DOHH2 (cell line): ENCODE results near the gene MYEOV.

ENCODE experiments used
- H3F3A ChIP-seq: fragments of 200-600 bp; sonication (generic), shearing (Covaris generic); 2 replicates; pipeline ENCODE4 v1.6.0; 2016; ENCODE audit warnings: antibody characterized with exemption, mild to moderate bottlenecking; ENCODE audit not compliant: control insufficient read depth, insufficient read depth
- H3K27ac ChIP-seq: fragments of 200-600 bp; sonication (generic); 2 replicates; pipeline ENCODE4 v1.5.1; 2014; ENCODE audit warnings: low read depth, mild to moderate bottlenecking, low read length, moderate library complexity
- H3K27me3 ChIP-seq: fragments of 200-600 bp; sonication (generic); 2 replicates; pipeline ENCODE4 v1.6.1; 2014; ENCODE audit warnings: mild to moderate bottlenecking, low read length, mixed read lengths; ENCODE audit not compliant: control insufficient read depth
- H3K36me3 ChIP-seq: fragments of 200-600 bp; sonication (generic); 2 replicates; pipeline ENCODE4 v1.6.1; 2014; ENCODE audit warnings: mild to moderate bottlenecking, low read length, moderate library complexity, mixed read lengths; ENCODE audit not compliant: control insufficient read depth
- H3K4me1 ChIP-seq: fragments of 200-600 bp; sonication (generic); 2 replicates; pipeline ENCODE4 v1.6.1; 2014; ENCODE audit warnings: mild to moderate bottlenecking, low read length, mixed read lengths; ENCODE audit not compliant: control insufficient read depth
- H3K4me2 ChIP-seq: fragments of 200-600 bp; sonication (generic); 2 replicates; pipeline ENCODE4 v1.6.0; 2014; ENCODE audit warnings: mild to moderate bottlenecking, low read length, moderate library complexity
- H3K4me3 ChIP-seq: fragments of 200-600 bp; sonication (generic); 2 replicates; pipeline ENCODE4 v1.5.1; 2014; ENCODE audit warnings: mild to moderate bottlenecking, low read length, mixed read lengths
- H3K79me2 ChIP-seq: fragments of 200-600 bp; sonication (generic); 2 replicates; pipeline ENCODE4 v1.6.1; 2014; ENCODE audit warnings: mild to moderate bottlenecking, low read length, mixed read lengths; ENCODE audit not compliant: control insufficient read depth
- H3K9me2 ChIP-seq: fragments of 200-600 bp; sonication (generic); replicated peaks from 2 replicates; pipeline ENCODE4 v1.6.1; 2014; ENCODE audit warnings: mild to moderate bottlenecking, low read length, mixed read lengths; ENCODE audit not compliant: control insufficient read depth
- H3K9me3 ChIP-seq: fragments of 200-600 bp; sonication (generic); 2 replicates; pipeline ENCODE4 v1.6.1; 2014; ENCODE audit warnings: antibody characterized with exemption, low read length, mixed read lengths; ENCODE audit not compliant: control insufficient read depth, insufficient read depth
- H4K20me1 ChIP-seq: fragments of 200-600 bp; sonication (generic); 2 replicates; pipeline ENCODE4 v1.6.0; 2014; ENCODE audit warnings: low read depth, mild to moderate bottlenecking, antibody characterized with exemption, low read length, moderate library complexity; ENCODE audit not compliant: control insufficient read depth, insufficient read depth
- CTCF ChIP-seq: fragments of 200-600 bp; sonication (generic); IDR thresholded peaks from one replicate; pipeline ENCODE4 v1.5.1; 2014; ENCODE audit warnings: antibody characterized with exemption, mild to moderate bottlenecking, low read depth, low read length; ENCODE audit not compliant: poor library complexity, severe bottlenecking
- EZH2phosphoT487 ChIP-seq: fragments of 200-600 bp; sonication (generic); IDR thresholded peaks from 2 replicates; pipeline ENCODE4 v1.6.1; 2017; ENCODE audit warnings: borderline replicate concordance, mild to moderate bottlenecking, antibody characterized with exemption, low read length, moderate library complexity, mixed read lengths

The MYEOV gene

GRCh38 chr11:69307421-69307820 is 13.5 kb downstream of the MYEOV start:
- Histone ChIP-seq H3K4me2 (no peak overlapping the region), H4K20me1 (no peaks in the 10 kb centered on the region), H3K4me3 (no peak overlapping the region), H3K36me3 (no peaks in the 10 kb centered on the region), H3K79me2 (no peaks in the 10 kb centered on the region), H3K4me1 (peaks cover 12% of the 10 kb centered on the region), H3K9me3 (no peaks in the 10 kb centered on the region), H3K27me3 (peaks cover 6% of the 10 kb centered on the region; the same call in 1 of the 2 replicates), H3F3A (no peaks in the 10 kb centered on the region), H3K27ac (no peak overlapping the region), H3K9me2 (no peaks in the 10 kb centered on the region)
- no peak for TF ChIP-seq EZH2phosphoT487

- Histone ChIP-seq H3K27me3 (peaks cover 6% of the 10 kb centered on the region; the same call in 1 of the 2 replicates), H3K4me2 (no peak overlapping the region), H3K27ac (no peak overlapping the region), H3K4me1 (peaks cover 13% of the 10 kb centered on the region), H4K20me1 (no peaks in the 10 kb centered on the region), H3K36me3 (no peaks in the 10 kb centered on the region), H3K9me3 (no peaks in the 10 kb centered on the region), H3K9me2 (no peaks in the 10 kb centered on the region), H3K4me3 (no peak overlapping the region), H3F3A (no peaks in the 10 kb centered on the region), H3K79me2 (no peaks in the 10 kb centered on the region)
- no peak for TF ChIP-seq EZH2phosphoT487
- no peak for TF ChIP-seq CTCF
Measured at GRCh38 chr11:69307871-69308431, 14.0 kb downstream of the MYEOV start.

- Histone ChIP-seq H3K36me3 (no peaks in the 10 kb centered on the region), H3K27ac (no peak overlapping the region), H3K9me2 (no peaks in the 10 kb centered on the region), H3K4me1 (peaks cover 13% of the 10 kb centered on the region), H3F3A (no peaks in the 10 kb centered on the region), H3K9me3 (no peaks in the 10 kb centered on the region), H4K20me1 (no peaks in the 10 kb centered on the region), H3K27me3 (peaks cover 6% of the 10 kb centered on the region; the same call in 1 of the 2 replicates), H3K79me2 (no peaks in the 10 kb centered on the region), H3K4me2 (no peak overlapping the region), H3K4me3 (no peak overlapping the region)
- TF ChIP-seq CTCF (no peak), EZH2phosphoT487 (no peak)
Measured at GRCh38 chr11:69308491-69308911, 14.5 kb downstream of the MYEOV start.

- Histone ChIP-seq H3K9me2 (no peaks in the 10 kb centered on the region), H3K9me3 (no peaks in the 10 kb centered on the region), H4K20me1 (no peaks in the 10 kb centered on the region), H3K79me2 (no peaks in the 10 kb centered on the region), H3K4me2 (no peak overlapping the region), H3K27me3 (peaks cover 6% of the 10 kb centered on the region; the same call in 1 of the 2 replicates), H3K36me3 (no peaks in the 10 kb centered on the region), H3F3A (no peaks in the 10 kb centered on the region), H3K27ac (no peak overlapping the region), H3K4me3 (no peak overlapping the region), H3K4me1 (peaks cover 13% of the 10 kb centered on the region)
- TF ChIP-seq EZH2phosphoT487 = no peak
- no peak for TF ChIP-seq CTCF
Measured at GRCh38 chr11:69308936-69309615, 15.1 kb downstream of the MYEOV start.
